Left forelimb (tissue), 1 donor: ENCODE measurements around the gene FOXN3.

Source experiments
- DNase-seq: peaks from one replicate; pipeline ENCODE4 v3.0.0-alpha.2; 2018; ENCODE audit warnings: low spot score

FOXN3 gene, protein sequence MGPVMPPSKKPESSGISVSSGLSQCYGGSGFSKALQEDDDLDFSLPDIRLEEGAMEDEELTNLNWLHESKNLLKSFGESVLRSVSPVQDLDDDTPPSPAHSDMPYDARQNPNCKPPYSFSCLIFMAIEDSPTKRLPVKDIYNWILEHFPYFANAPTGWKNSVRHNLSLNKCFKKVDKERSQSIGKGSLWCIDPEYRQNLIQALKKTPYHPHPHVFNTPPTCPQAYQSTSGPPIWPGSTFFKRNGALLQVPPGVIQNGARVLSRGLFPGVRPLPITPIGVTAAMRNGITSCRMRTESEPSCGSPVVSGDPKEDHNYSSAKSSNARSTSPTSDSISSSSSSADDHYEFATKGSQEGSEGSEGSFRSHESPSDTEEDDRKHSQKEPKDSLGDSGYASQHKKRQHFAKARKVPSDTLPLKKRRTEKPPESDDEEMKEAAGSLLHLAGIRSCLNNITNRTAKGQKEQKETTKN

DNA sequence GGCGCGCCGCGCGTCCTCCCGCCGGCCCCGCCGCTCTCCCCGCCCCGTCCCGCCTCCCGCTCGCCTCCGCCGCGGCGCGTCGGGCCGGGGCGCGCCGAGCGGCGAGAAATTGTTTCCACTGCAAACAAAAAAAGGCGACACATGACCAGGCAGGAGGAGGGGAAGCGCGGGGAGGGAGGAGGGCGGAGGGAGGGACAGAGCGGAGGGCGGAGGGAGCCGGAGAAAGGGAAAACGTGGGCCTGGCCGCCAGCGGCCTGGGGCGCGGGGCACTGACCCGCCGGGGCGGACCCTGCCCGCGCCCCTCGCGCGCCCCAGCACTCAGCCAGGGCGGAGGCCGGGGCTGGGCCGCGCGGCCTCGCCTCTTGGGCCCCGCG is at the start of gene FOXN3:
FOXN3 (minus strand) TSS at position 143 of the 374 bp plus-strand sequence. CDS start 4,757 bp downstream, outside the sequence.
- DNase-seq: peak; percentile 94

DNA sequence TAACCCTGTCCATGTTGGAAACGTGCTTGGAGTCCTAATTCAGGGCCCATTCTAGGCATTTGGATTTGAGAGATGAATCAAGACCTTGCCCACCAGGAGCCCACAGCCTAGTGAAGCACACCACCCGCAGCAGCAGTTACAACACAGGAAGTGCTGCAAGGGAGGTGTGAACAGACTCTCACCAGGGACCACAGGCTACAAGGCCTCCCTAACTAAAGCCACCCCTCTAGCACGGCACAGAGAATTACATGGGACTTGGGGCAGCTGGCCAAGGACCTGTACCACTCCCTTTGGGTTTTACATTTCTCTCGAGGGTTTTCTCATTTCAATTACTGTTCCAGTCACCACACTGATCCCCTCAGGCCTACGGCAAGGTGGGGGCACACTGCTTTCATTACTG is 49.5 kb upstream of the FOXN3 start:
- DNase-seq: no peak

DNA sequence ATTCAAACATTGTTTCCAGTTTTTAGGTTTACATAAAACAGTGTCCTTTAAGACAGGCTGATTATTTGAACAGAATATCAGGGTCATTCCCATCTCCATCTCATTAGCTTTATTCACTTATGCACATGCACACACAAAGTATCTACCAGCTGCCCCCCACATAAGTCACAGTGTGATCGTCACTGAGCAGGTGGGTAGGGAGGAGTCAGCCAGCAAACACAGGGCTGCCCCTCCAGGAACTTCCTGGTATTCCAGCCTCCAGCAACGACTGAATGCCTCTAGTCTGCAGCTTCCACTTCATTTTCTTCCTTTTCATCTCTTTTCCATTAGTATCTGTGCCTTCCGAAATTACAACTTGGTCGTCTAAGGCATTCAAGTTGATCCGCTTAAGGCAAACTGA is 48.8 kb upstream of the FOXN3 start:
- DNase-seq: no peak

DNA sequence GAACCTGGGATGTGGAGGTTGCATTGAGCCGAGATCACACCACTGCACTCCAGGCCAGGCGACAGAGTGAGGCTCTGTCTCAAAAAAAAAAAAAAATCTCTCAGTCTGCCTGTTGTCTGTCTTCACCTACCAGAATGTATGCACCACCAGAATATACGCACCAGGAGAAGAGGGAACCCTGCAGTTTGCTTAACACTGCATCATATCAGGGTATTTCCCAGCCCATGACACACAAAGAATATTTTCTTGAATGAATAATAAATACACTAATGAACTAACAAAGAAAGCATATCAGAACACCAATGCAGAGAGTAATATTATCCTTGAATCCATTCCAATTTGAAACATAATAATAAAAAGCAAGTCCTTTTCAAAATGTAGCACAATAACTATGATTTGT is 44.2 kb upstream of the FOXN3 start:
- no peak for DNase-seq

DNA sequence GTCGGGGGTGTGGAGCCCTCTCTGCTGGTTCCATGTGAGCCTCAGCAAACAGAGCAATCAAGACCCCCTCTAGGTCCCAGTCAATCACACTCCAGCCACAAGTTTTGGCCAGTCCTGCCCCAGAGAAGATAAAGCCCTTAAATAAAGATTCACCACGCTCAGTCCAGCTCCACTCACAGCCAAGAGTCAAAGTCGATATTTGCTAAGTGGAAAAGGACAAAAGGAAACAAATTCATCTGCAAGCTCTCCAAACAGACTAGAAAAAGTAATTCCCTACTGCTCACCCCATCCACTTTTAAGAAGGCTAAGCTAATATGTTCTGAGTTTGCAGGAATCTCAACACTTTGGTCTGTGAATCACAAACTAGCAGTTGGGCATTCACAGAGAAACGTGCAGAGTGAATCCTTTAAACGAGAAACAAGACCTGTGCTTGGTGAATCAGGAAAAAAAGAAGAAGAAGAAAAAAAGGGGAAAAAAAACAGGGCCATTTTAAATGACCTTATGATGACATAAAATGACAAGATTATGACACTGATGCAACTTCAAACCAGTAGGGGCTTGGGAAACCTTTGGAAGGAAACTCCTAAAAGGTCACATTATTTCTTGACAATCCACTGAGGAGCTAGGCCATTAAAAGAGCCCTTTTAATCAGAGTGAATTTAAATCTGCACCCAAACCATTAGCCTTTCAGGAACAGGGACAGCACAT is 41.8 kb upstream of the FOXN3 start:
- no peak for DNase-seq

DNA sequence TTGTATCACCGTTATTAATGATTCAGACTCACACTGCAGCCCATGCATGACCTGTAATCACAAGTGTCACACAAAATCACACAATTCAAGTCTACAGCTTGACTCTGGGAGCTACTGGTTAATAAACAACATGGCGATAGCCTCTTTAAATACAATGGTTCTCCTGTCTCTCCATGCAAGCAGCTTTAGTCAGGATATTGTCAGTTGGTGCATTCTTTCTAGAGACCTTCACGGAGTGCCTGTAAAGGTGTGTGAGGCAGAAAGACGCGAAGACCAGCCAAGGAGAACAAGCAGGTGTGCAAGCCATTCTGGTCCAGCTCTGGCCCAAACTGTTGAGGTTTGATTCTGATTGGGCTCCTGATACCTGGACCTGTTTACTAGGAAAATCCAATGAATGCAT is 40.0 kb upstream of the FOXN3 start:
- DNase-seq: no peak

DNA sequence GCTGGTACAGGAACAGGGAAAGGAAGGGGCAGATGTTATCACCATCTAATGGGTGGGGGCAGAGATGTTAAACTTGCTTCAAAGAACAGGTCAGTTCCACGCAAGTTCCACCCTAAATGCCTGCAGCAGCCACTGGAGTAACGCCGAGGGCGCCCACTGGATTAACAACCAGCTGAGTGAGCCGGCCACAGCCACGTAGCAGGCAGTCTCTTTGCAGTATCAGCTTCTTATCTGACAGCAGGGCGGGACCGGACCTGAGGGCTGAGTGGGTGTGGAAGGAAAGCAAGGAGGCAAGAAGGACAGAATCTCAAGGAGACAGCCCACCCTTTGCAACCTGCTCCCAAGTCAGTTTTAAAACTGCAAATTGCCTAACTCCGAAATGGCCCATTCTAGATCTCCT is 38.4 kb upstream of the FOXN3 start:
- DNase-seq: no peak

DNA sequence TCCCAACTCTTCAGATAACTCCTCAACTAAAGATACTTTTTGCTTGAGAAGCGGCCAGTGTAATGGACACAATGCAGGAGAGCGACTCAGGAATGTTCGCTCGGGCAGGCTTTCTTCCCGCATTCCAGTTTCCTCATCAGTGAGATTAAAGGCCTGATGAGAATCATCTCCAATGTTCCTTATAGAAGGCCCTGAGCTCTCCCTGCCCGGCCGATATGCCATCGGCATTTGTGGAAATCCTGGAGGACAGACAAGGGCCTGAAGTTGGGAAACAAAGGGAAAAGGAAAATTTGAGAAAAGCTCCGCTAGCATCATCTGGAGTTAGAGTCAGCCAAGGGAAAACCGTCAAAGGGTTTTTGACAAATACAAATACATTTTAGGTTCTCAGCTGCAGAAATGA is 38.0 kb upstream of the FOXN3 start:
- DNase-seq: no peak

DNA sequence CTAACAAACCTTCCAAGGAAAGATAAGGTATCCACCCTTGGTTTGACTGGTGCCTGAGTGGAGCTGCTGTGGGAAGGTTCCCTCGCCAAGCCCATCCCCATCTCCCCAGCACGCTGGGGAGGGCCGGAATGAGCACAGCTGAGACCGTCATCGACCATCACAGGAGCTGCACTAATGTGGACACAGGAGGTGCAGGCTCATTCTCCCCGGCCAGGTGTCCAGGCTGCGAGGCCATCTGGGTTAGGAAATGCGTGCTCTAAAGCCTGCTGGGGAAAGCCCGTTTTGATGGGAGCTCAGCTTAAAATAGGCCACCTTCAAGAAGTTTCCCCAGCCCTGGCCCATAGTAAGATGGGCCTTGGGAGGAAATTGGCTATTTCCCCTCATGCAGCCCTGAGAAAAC is 35.2 kb upstream of the FOXN3 start:
- DNase-seq: no peak

DNA sequence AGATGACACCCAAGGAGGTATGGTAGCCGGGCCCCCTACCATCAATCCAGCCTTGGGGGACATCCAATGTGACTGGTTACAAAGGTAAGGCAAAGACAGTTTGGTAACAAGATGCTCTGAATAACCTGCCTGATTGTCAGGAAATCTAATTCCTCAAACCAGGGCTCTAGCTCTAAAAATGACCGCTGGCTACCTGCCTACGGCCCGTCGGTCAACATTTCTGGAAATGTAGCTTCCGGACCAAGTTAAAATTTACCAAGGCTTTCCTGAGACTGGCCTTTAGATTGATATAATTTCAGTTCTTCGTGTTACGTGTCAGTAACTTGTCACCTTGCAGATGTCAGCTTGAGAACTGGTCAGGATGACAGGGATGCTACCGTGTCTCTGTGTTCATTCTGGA is 34.2 kb upstream of the FOXN3 start:
- DNase-seq: no peak

DNA sequence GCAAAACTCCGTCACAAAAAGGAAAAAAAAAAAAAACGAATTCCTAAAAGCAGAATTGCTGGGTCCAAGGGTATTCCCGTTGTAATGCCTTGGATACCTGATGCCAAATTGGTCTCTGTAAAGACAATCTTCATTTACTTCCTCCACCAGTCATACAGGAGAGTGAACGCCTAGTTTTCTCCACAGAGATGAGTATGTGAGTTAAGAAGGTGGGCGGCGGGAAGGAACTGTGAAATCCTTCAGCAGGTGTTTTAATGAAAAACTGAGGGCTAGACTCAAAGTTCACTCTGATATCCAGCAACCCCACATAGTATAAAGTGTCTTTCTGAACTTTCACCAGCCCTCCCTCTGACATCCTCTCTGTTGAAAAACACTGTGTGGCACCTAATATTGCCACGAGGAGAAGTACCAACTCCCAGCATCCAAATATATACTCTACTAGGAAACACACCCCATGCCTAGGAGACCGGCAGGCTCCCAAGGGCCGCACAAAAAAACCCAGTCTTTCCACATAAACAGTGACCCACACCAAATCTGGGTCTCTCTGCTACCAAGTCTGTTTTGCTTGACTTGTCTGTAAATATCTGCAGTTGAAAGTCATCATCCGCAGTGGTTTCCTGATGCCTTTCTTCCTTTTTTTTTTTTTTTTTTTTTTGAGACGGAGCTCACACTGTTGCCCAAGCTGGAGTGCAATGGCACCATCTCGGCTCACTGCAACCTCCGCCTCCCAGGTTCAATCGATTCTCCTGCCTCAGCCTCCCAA is 30.3 kb upstream of the FOXN3 start:
- DNase-seq: no peak

DNA sequence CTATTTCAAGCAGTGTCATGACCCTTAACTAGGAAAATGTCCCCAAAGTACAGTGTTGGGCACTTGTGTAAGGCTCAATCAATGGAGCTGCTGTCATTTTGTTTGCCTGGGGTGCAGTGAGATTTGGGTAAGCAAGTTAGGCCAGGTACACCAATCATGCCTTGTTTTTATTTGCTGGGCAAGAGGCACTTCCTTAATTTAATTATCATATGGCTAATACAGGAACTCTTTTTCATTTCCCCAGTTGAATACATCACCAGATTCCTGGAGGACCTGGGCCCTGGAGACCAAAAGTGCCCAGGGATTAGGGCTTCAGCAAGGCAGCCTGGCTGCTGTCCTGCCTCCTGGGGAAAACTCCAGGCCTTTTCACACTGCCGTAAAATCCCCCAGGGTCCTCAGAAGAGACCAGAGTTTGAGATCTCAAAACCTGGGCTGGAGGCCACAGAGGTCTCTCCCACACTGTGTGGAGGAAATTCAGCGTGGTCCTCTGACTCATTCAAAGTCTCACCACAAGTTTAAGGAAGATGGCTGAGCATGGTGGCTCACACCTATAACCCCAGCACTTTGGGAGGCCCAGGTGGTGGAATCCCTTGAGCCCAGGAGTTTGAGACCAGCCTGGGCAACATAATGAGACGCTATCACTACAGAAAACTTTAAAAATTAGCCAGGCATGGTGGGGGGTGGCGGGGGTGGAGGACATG is 28.4 kb upstream of the FOXN3 start:
- no peak for DNase-seq

DNA sequence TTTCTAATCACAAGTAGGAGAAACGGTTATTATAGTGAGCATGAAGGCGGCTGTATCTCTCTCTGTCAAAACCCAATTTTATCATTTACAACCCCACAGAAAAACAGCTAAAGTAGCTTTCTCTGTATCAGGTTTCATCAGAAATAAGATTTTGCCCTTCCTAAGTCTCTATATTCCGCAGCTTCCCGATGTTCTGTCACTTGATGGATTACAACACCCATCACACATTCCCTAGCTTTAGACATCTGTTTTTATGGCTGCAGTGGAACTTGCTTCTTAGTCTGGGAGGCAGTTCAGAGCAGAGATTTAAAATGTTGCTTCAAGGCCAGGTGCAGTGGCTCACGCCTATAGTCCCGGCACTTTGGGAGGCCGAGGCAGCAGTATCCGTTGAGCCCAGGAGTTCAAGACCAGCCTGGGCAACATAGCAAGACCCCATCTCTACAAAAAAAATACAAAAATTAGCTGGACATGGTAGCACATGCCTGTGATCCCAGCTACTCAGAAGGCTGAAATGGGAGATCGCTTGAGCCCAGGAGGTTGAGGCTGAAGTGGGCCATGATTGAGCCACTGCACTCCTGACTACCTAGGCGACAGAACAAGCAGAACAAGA is 27.6 kb upstream of the FOXN3 start:
- no peak for DNase-seq

DNA sequence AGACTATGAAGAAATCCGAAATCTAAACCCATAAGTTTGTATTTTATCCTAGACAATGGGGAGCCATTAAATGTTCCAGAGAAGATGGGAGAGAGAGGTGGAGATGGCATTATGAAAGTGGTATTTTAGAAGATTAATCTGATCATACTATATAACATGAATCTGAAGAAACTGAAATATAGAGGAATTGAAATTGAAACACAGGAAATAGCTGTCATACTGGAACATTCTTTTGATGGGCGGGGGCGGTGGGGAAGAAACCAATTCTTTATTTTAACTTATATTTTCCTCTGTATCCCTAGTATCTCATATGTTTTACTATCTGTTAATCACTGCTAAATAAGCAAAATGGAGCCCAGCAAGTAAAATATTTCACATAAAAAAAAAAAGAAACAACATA is 27.0 kb upstream of the FOXN3 start:
- DNase-seq: no peak

DNA sequence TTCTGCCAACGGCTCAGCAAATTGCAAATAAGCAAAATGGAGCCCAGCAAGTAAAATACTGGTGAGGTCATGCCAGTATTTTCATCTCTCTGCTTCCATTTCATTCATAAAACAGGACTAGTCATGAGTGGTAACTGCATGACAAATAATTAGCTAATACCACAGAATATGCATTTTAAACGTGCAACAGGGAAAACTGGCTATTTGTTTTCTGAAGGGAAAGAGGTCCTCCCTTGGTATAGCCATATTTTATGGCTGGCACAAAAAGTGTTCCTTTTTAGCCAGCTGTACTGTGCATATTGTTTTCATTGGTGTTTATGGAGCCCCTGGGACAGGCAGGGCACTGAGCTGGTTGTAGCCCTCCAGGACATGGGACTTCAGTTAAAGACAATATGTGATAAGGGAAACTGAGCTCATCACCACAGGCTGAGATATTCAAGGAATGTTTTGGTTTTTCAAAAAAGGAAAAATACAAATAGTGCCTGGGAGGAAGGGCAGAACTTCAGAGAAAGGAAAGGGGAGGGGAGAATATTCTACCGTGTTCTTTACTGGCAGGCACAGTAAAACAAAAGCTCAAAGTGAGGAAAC is 26.1 kb upstream of the FOXN3 start:
- DNase-seq: no peak

DNA sequence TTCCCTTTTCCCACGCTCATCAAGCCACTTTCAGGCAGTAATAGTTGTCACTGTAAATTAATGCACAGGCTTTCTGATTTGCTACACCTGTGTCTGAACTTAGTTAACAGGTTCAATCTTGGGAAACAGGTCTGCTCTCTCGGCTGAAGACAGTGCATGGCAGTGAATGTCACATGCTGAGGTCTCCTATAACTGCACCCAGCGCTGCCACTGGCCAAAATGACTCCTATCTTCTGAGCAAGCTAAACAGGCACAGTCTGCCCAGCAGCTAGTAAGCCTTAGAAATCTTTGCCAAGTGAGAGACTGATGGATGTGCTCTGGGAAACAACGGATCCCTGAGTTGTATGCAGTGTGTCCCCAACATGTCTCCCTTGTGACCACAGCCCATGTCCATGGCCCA is 25.2 kb upstream of the FOXN3 start:
- no peak for DNase-seq

DNA sequence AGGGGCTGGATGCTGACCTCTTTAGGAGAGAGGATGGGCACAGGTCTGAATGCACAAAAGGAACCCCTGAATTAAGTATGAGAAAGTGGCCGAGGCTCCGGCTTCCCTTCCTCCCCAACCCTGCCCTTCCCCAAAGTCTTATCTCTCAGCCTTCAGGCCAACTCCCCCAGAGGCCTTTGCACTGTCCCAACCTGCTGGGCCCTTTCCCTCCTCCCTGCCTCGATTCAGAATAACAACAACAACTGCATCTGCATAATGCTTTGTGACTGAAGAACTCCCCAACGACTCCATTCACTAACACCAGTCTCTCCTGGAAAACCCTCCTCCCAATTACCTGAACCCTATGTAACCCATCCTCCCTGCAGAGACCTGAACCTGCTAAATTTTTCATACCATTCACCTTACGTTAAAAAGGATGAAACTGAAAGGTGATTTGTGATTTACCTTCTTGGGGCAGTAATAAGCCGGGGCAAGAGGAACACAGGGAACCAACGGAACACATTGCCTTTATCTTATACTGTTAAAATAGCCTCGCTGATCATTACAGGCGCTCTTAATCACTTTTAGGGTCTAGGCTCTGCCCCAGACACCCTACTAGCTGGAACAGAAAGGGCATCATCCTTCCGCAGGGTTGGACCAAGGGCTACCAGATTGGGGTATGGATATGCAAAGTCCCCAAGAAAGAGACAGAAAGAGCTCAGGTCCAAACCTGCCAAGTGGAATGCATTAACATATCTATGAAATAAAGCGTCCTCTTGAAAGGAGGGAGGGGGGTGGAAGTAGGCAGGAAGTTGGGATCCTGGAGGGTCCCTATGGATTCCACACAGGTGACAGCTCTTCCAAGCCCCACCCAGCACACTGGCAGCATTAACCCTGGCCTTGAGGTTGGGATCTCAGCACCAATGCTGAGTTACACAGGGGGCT is 24.2 kb upstream of the FOXN3 start:
- no peak for DNase-seq

DNA sequence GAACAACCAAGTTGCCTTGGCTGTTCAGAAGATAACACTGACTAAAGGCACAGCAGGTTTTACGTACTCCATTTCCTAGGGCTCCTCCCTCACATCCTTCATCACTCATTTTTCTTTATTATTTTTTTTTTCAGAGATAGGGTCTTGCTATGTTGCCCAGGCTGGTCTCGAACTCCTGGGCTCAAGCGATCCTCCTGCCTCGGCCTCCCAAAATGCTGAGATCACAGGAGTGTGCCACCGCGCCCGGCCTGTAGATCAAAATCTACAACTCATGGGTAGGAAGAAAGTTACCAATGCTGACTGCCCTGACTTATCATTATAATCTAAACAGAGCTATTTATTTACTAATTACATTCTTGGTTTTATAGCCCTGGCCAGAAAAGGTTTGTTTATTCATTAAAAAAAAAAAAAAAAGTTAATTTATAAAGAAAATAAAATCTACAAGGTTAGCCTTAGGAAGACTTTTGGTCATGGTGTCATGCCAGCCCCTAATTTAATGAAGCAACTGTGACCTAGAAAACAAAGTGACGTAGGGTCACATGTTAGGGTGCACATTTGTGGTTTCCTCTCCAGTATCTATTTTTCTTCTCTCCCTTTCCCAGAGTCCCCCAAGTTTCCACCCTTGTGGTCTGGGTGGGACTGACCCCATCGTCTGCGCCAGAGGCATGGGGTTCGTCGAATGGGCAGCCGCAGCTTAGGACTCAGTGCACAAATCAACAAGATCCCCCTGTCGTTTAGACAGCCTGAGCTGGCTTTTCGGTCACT is 19.0 kb upstream of the FOXN3 start:
- DNase-seq: no peak

DNA sequence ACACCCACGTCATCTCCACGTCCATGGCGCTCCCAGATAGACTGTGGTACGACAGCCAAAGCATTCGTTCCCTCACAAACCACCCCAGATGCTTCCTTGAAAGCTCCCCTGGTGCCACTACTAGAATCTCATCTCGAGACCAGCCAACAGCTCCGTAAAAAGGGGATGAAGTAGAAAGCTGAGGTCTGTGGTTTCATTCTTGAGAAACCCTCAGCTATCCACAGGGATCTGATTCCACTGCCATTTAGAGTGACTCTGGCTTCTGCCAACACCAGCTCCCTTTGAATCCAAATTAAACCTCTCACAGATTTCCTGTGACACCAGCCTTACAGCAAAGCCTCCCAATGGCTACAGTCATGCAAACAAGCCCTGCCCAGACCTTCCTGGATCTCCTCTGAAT is 18.5 kb upstream of the FOXN3 start:
- DNase-seq: no peak

DNA sequence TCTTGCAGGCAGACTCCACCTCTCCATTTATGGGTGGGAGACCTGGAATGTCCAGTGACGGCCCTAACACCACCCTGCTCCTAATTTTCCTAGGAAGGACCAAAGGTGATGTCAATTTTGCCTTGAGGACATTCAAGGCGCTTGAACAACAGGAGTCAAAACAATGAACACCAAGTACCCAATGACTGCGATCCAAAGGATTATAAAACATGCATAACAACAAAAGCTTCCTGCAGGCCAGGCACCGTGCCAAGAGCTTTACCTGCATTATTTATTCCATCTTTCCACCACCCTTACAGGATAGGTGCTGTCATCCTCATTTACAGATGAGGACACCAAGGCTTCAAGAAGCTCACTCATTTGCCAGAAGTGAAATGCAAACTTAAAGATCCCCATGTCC is 15.2 kb upstream of the FOXN3 start:
- no peak for DNase-seq
